K562 (cell line): ENCODE results near the gene DNAJB12. TPM values are rescaled to one million over a fixed set of nuclear protein-coding genes. Genes with fewer than 3 reads are reported as not detected.
A peak's percentile ranks its signal among the peaks of the same experiment; 100 is the strongest.

Source experiments
- ATAC-seq: fragments of 200-7000 bp; cut with Tn5 transposase; 3 replicates; pipeline ENCODE4 v1.9.1; 2020; ENCODE audit warnings: moderate library complexity
- BruUV-seq: library from RNA; stranded (reverse); fragments of 400-500 nt; replicated peaks from 2 replicates; lab custom pipeline; 2021; lab: Mats Ljungman, UMichigan
- CTCF ChIA-PET: fragments of 300-600 bp; formaldehyde crosslinking; extraction: SDS; loops from one replicate; lab custom pipeline; 2021; ENCODE audit warnings: low intra/inter-chr PET ratio; lab: Yijun Ruan, JAX
- POLR2A ChIA-PET: fragments of 300-600, 350-650 bp; sonication (Branson Sonifier 250); formaldehyde crosslinking; extraction: SDS; loops from one replicate; lab custom pipeline; 2021; ENCODE audit warnings: antibody characterized with exemption, inconsistent platforms; lab: Yijun Ruan, JAX
- DNase-seq, 4 experiments: peaks; one replicate each; pipeline versions ENCODE4 v3.0.0 to v3.0.0-alpha.2; 2011 to 2018; ENCODE audit warnings: low spot score in 3 of 4, mixed read lengths in 3 of 4; ENCODE audit errors: extremely low read depth in 1 of 4
- FAIRE-seq: peaks from 2 replicates; lab custom pipeline; 2011; peaks lifted over from hg19 to GRCh38; lab: Jason Lieb, UNC
- H2AFZ ChIP-seq: 2 replicates; pipeline ENCODE4 v1.6.0; 2011; ENCODE audit warnings: low read depth, low read length, control low read depth, inconsistent platforms
- H3K27ac ChIP-seq: fragments of 200-600 bp; 3 replicates; pipeline ENCODE4 v1.8.0; 2011; ENCODE audit warnings: low read depth, mild to moderate bottlenecking, control low read depth, inconsistent platforms, low read length, moderate library complexity, mixed read lengths; ENCODE audit errors: extremely low read depth
- H3K27me3 ChIP-seq, 2 experiments: fragments of 300-600 bp in 1 of 2; 2 replicates in 1 of 2; 3 replicates in 1 of 2; pipeline versions ENCODE4 v1.6.0 to v1.8.0; 2011; ENCODE audit warnings: inconsistent platforms in 2 of 2, low read length in 2 of 2, mild to moderate bottlenecking in 1 of 2, mixed read lengths in 1 of 2, moderate library complexity in 1 of 2; ENCODE audit not compliant: control insufficient read depth in 2 of 2, insufficient read depth in 2 of 2
- H3K36me3 ChIP-seq: fragments of 300-600 bp; 3 replicates; pipeline ENCODE4 v1.8.0; 2011; ENCODE audit warnings: mild to moderate bottlenecking, low read length, inconsistent platforms; ENCODE audit not compliant: control insufficient read depth, insufficient read depth
- H3K4me1 ChIP-seq, 2 experiments: fragments of 200-600 bp in 1 of 2; replicated peaks in 1 of 2; 2 replicates in 1 of 2; 3 replicates in 1 of 2; pipeline versions ENCODE4 v1.5.1 to v1.8.0; 2011; ENCODE audit warnings: inconsistent platforms in 2 of 2, low read length in 2 of 2, mild to moderate bottlenecking in 1 of 2, mixed read lengths in 1 of 2, moderate library complexity in 1 of 2; ENCODE audit not compliant: control insufficient read depth in 2 of 2, insufficient read depth in 2 of 2
- H3K4me2 ChIP-seq: 2 replicates; pipeline ENCODE4 v1.6.1; 2011; ENCODE audit warnings: low read length, control low read depth, inconsistent platforms, mixed read lengths; ENCODE audit not compliant: insufficient read depth
- H3K4me3 ChIP-seq: fragments of 200-600 bp; sonication (generic), shearing (Covaris generic); 2 replicates; pipeline ENCODE4 v1.5.1; 2016; ENCODE audit warnings: control low read depth, inconsistent platforms
- H3K79me2 ChIP-seq: fragments of 200-600 bp; 3 replicates; pipeline ENCODE4 v1.8.0; 2011; ENCODE audit warnings: low read length, inconsistent platforms; ENCODE audit not compliant: control insufficient read depth, insufficient read depth
- H3K9ac ChIP-seq, 2 experiments: 2 replicates each; pipeline versions ENCODE4 v1.6.0 to v1.6.1; 2011; ENCODE audit warnings: low read depth in 2 of 2, low read length in 2 of 2, control low read depth in 1 of 2, inconsistent platforms in 1 of 2, mild to moderate bottlenecking in 1 of 2, mixed read lengths in 1 of 2; ENCODE audit not compliant: insufficient read depth in 1 of 2
- H3K9me1 ChIP-seq: one replicate; pipeline ENCODE4 v1.6.0; 2011; ENCODE audit warnings: inconsistent platforms, mild to moderate bottlenecking, low read length, moderate library complexity; ENCODE audit not compliant: control insufficient read depth, insufficient read depth
- H3K9me3 ChIP-seq: replicated peaks from 2 replicates; pipeline ENCODE4 v1.5.1; 2011; ENCODE audit warnings: low read depth, low read length, inconsistent platforms; ENCODE audit not compliant: control insufficient read depth, insufficient read depth
- H4K20me1 ChIP-seq: replicated peaks from 2 replicates; pipeline ENCODE4 v1.6.1; 2011; ENCODE audit warnings: low read length, inconsistent platforms, mixed read lengths; ENCODE audit not compliant: control insufficient read depth, insufficient read depth
- CHD1 ChIP-seq: fragments of 200-600 bp; sonication (generic); IDR thresholded peaks from one replicate; pipeline ENCODE4 v1.6.1; 2012; ENCODE audit warnings: mild to moderate bottlenecking, moderate library complexity, low read length, inconsistent platforms
- EHMT2 ChIP-seq: fragments of 450-650 bp; IDR thresholded peaks from 2 replicates; pipeline ENCODE4 v1.6.1; 2018; ENCODE audit warnings: antibody characterized with exemption
- ETV1 ChIP-seq: fragments of 450-650 bp; conservative IDR thresholded peaks from 2 replicates; pipeline ENCODE4 v1.6.1; 2016; ENCODE audit warnings: missing genetic modification characterization, control low read depth, low read depth, missing compliant biosample characterization
- GTF2F1 ChIP-seq: IDR thresholded peaks from 2 replicates; pipeline ENCODE4 v1.6.1; 2011; ENCODE audit warnings: low read depth, low read length, improper control_type of control experiment
- HSF4 ChIP-seq: fragments of 250-450 bp; sonication (Bioruptor Pico); IDR thresholded peaks from 2 replicates; pipeline ENCODE4 v2.1.2; 2022; ENCODE audit warnings: mild to moderate bottlenecking, moderate library complexity, borderline replicate concordance
- IRF2 ChIP-seq: sonication (generic); formaldehyde crosslinking; IDR thresholded peaks from 2 replicates; pipeline ENCODE4 v1.8.1; 2022; ENCODE audit warnings: mild to moderate bottlenecking, missing genetic modification reagents
- NR2C2 ChIP-seq, 2 experiments: fragments of 200-800 bp in 1 of 2; sonication (Bioruptor generic) in 1 of 2; sonication (generic) in 1 of 2; formaldehyde crosslinking in 1 of 2; IDR thresholded peaks; 2 replicates each; pipeline versions ENCODE4 v1.6.1 to v1.8.0; 2016 to 2022; ENCODE audit warnings: mild to moderate bottlenecking in 1 of 2, missing compliant biosample characterization in 1 of 2, missing genetic modification characterization in 1 of 2, missing genetic modification reagents in 1 of 2
- PCBP1 ChIP-seq: fragments of 200-400 bp; formaldehyde crosslinking; IDR thresholded peaks from 2 replicates; pipeline ENCODE4 v1.6.1; 2018; ENCODE audit warnings: mild to moderate bottlenecking, low read depth, low read length; ENCODE audit not compliant: poor library complexity, severe bottlenecking
- SMAD4 ChIP-seq: fragments of 250-450 bp; sonication (Bioruptor Pico); conservative IDR thresholded peaks from 2 replicates; pipeline ENCODE4 v1.8.0; 2021; ENCODE audit warnings: inconsistent platforms, mild to moderate bottlenecking, moderate library complexity
- XRCC5 ChIP-seq: fragments of 200-400 bp; formaldehyde crosslinking; IDR thresholded peaks from 2 replicates; pipeline ENCODE4 v1.6.1; 2017; ENCODE audit warnings: low read depth, mild to moderate bottlenecking, low read length
- ZFP30 ChIP-seq: fragments of 250-450 bp; sonication (Bioruptor Pico); IDR thresholded peaks from 2 replicates; pipeline ENCODE4 v1.8.0; 2022; ENCODE audit warnings: moderate library complexity, mild to moderate bottlenecking, inconsistent platforms, borderline replicate concordance
- ZNF239 ChIP-seq: fragments of 250-450 bp; sonication (Bioruptor Pico); IDR thresholded peaks from 2 replicates; pipeline ENCODE4 v1.4.0; 2020; ENCODE audit warnings: mild to moderate bottlenecking
- WGBS: fragments of 100-300 bp; shearing (Covaris generic); methylation state at CpG from one replicate; pipeline ENCODE4 v1.1.6; 2016; ENCODE audit warnings: low coverage, mixed read lengths; ENCODE audit not compliant: insufficient coverage; ENCODE audit errors: missing lambda C conversion rate; 5-methylcytosine and 5-hydroxymethylcytosine counted together
- in situ Hi-C: fragments of 300-500 bp; cut with MboI; formaldehyde crosslinking; loops from 4 replicates; pipeline ENCODE4 v1.15.0; 2018; ENCODE audit warnings: inconsistent platforms, mixed read lengths
- intact Hi-C: fragments of 100-400 bp; cut with micrococcal nuclease; formaldehyde crosslinking; loops from 2 replicates; pipeline ENCODE4 v1.14.2; 2022
- polyA plus RNA-seq, 8 experiments: library from polyadenylated mRNA; depleted of rRNA in 4 of 8; stranded (reverse) in 5 of 8; unstranded in 3 of 8; fragments of >200 nt; fragmentation: Nextera tagmentation in 2 of 8; fragmentation: Illumina TruSeq in 1 of 8; extraction: Ambion mirVana in 2 of 8; extraction: Trizol in 1 of 8; gene quantifications; 2 replicates each; pipeline versions ENCODE4 v1.2.1 to v1.2.3, GENCODE V29; 2011 to 2014; ENCODE audit warnings: inconsistent platforms in 1 of 8, missing spikeins in 1 of 8
- total RNA-seq, 7 experiments: library from RNA; depleted of rRNA in 6 of 7; stranded (reverse); fragments of >200 nt in 6 of 7; fragmentation: Illumina TruSeq in 2 of 7; extraction: Trizol in 2 of 7; gene quantifications; 2 replicates each; pipeline versions ENCODE4 v1.2.1 to v1.2.3, GENCODE V29; 2011 to 2021; ENCODE audit warnings: low replicate concordance in 1 of 7
- TF ChIP-seq, protein P1 (sequence below): fragments of 250-450 bp; sonication (Bioruptor Pico); IDR thresholded peaks from 2 replicates; pipeline ENCODE4 v1.8.0; 2022; ENCODE audit warnings: inconsistent platforms
- TF ChIP-seq, protein P2 (sequence below), 2 experiments: fragments of 450-650 bp; IDR thresholded peaks; 2 replicates each; pipeline ENCODE4 v1.6.1; 2018; ENCODE audit warnings: mild to moderate bottlenecking in 2 of 2, low read depth in 1 of 2; ENCODE audit not compliant: partially characterized antibody in 2 of 2
- TF ChIP-seq, protein P3 (sequence below): IDR thresholded peaks from 2 replicates; pipeline ENCODE4 v1.6.1; 2014; ENCODE audit warnings: antibody characterized with exemption

The DNAJB12 gene
- total and polyA plus RNA-seq, 9 of the 15 experiments (the other 6 are each of a cell fraction or from before 2014, with no cell fraction given) = 3.5 to 31.5 (median 20.3) TPM

DNA sequence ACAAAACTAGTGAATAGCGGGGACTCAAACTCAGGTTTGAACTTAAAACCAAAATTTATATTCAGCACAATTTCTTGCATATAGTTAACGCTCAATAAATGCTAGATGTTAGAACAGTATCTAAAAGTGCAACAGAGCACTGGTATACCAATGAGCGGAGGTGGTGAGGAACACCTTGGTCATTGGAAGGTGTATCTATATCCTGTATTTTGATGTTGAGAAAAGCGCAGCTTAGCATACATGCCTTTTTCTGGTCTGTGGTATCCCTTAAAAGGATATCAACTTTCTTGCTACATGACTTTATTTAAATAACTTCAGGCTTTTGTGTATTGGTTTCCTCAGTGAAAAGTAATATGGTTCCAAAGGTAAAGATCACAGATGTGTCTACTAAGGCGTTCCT, 33.3 kb upstream of the DNAJB12 start:
- TF ChIP-seq ZNF239 (no peak), IRF2 (CRISPR knock-in tag) (no peak), SMAD4 (no peak), PCBP1 (no peak), EHMT2 (no peak), ETV1 (tag) (0 out of 2 replicates have a peak, but pooled peaks have one; percentile 16), GTF2F1 (no peak), CHD1 (no peak), HSF4 (CRISPR knock-in tag) (no peak), NR2C2 (CRISPR knock-in tag; IDR thresholded peaks at IDR 0.05) (no peak), NR2C2 (tag; IDR thresholded peaks at IDR 0.05) (no peak), ZFP30 (no peak), XRCC5 (no peak)
- TF ChIP-seq, protein P1, sequence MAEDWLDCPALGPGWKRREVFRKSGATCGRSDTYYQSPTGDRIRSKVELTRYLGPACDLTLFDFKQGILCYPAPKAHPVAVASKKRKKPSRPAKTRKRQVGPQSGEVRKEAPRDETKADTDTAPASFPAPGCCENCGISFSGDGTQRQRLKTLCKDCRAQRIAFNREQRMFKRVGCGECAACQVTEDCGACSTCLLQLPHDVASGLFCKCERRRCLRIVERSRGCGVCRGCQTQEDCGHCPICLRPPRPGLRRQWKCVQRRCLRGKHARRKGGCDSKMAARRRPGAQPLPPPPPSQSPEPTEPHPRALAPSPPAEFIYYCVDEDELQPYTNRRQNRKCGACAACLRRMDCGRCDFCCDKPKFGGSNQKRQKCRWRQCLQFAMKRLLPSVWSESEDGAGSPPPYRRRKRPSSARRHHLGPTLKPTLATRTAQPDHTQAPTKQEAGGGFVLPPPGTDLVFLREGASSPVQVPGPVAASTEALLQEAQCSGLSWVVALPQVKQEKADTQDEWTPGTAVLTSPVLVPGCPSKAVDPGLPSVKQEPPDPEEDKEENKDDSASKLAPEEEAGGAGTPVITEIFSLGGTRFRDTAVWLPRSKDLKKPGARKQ (CRISPR knock-in tag) = peak; percentile 5; the same call in 1 of the 2 replicates
- TF ChIP-seq, protein P2, sequence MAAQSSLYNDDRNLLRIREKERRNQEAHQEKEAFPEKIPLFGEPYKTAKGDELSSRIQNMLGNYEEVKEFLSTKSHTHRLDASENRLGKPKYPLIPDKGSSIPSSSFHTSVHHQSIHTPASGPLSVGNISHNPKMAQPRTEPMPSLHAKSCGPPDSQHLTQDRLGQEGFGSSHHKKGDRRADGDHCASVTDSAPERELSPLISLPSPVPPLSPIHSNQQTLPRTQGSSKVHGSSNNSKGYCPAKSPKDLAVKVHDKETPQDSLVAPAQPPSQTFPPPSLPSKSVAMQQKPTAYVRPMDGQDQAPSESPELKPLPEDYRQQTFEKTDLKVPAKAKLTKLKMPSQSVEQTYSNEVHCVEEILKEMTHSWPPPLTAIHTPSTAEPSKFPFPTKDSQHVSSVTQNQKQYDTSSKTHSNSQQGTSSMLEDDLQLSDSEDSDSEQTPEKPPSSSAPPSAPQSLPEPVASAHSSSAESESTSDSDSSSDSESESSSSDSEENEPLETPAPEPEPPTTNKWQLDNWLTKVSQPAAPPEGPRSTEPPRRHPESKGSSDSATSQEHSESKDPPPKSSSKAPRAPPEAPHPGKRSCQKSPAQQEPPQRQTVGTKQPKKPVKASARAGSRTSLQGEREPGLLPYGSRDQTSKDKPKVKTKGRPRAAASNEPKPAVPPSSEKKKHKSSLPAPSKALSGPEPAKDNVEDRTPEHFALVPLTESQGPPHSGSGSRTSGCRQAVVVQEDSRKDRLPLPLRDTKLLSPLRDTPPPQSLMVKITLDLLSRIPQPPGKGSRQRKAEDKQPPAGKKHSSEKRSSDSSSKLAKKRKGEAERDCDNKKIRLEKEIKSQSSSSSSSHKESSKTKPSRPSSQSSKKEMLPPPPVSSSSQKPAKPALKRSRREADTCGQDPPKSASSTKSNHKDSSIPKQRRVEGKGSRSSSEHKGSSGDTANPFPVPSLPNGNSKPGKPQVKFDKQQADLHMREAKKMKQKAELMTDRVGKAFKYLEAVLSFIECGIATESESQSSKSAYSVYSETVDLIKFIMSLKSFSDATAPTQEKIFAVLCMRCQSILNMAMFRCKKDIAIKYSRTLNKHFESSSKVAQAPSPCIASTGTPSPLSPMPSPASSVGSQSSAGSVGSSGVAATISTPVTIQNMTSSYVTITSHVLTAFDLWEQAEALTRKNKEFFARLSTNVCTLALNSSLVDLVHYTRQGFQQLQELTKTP (IDR thresholded peaks at IDR 0.05; ENCODE audit: low read depth in 1 of 2, partially characterized antibody in 2 of 2) = no peak
- TF ChIP-seq, protein P3, sequence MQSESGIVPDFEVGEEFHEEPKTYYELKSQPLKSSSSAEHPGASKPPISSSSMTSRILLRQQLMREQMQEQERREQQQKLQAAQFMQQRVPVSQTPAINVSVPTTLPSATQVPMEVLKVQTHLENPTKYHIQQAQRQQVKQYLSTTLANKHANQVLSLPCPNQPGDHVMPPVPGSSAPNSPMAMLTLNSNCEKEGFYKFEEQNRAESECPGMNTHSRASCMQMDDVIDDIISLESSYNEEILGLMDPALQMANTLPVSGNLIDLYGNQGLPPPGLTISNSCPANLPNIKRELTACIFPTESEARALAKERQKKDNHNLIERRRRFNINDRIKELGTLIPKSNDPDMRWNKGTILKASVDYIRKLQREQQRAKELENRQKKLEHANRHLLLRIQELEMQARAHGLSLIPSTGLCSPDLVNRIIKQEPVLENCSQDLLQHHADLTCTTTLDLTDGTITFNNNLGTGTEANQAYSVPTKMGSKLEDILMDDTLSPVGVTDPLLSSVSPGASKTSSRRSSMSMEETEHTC = no peak

More for the DNA sequence above, 33.3 kb upstream of the DNAJB12 start:
- ATAC-seq = no peak
- Histone ChIP-seq H2AFZ (no peak overlapping the region), H3K36me3 (0 out of 3 replicates have a peak, but pooled peaks cover 2% of the 10 kb centered on the region), H3K9ac (no peak overlapping the region), H3K4me3 (no peak overlapping the region), H3K79me2 (no peaks in the 10 kb centered on the region), H3K9me3 (no peaks in the 10 kb centered on the region), H3K27me3 (no peaks in the 10 kb centered on the region), H3K27ac (no peak overlapping the region), H3K4me1 (peaks cover 0 to 12% of the 10 kb centered on the region in 2 experiments; a peak in 2 of 5 replicates), H3K9me1 (no peaks in the 10 kb centered on the region), H4K20me1 (no peaks in the 10 kb centered on the region), H3K4me2 (no peak overlapping the region)
- DNase-seq = no peak
- in situ Hi-C loops = no loop called here
- FAIRE-seq = no peak
- ChIA-PET CTCF (no interaction called here), POLR2A (interaction anchor here (0.8 kb wide), 1 partner anchor 9 kb away, joined by 3 read pairs; no protein-coding TSS in a partner anchor)
- intact Hi-C loops = no loop called here
- WGBS = 79% methylated on average over 5 of the region's 5 CpGs
- no TSS peak for BruUV-seq
